GM23338 (cell line): ENCODE measurements around the gene CCDC63. TPM values are rescaled to one million over a fixed set of nuclear protein-coding genes. Genes with fewer than 3 reads are reported as not detected.

ENCODE experiments used
- ATAC-seq: fragments of 200-7000 bp; cut with Tn5 transposase; 3 replicates; pipeline ENCODE4 v1.9.1; 2020
- DNase-seq: peaks from one replicate; pipeline ENCODE4 v3.0.0-alpha.2; 2015; ENCODE audit warnings: low spot score
- H2AFZ ChIP-seq: fragments of 200-600 bp; sonication (generic); 2 replicates; pipeline ENCODE4 v1.8.0; 2016; ENCODE audit warnings: antibody characterized with exemption, mild to moderate bottlenecking, moderate library complexity
- H3F3A ChIP-seq: fragments of 200-600 bp; sonication (generic); replicated peaks from 2 replicates; pipeline ENCODE4 v1.8.0; 2017; ENCODE audit warnings: antibody characterized with exemption, mixed run types, low read depth
- H3K27ac ChIP-seq: fragments of 200-600 bp; sonication (generic); 2 replicates; pipeline ENCODE4 v1.6.1; 2016; ENCODE audit warnings: low read depth
- H3K27me3 ChIP-seq: fragments of 200-600 bp; sonication (generic); 2 replicates; pipeline ENCODE4 v1.8.0; 2016; ENCODE audit warnings: mild to moderate bottlenecking, mixed run types, moderate library complexity; ENCODE audit not compliant: insufficient read depth
- H3K36me3 ChIP-seq: fragments of 200-600 bp; sonication (generic); 2 replicates; pipeline ENCODE4 v1.8.0; 2016; ENCODE audit warnings: mild to moderate bottlenecking; ENCODE audit not compliant: insufficient read depth
- H3K4me1 ChIP-seq: fragments of 200-600 bp; sonication (generic); 2 replicates; pipeline ENCODE4 v1.8.0; 2016; ENCODE audit warnings: mild to moderate bottlenecking, moderate library complexity; ENCODE audit not compliant: insufficient read depth
- H3K4me2 ChIP-seq: fragments of 200-600 bp; sonication (generic); 2 replicates; pipeline ENCODE4 v1.7.1; 2017; ENCODE audit warnings: mixed run types
- H3K4me3 ChIP-seq: fragments of 200-600 bp; sonication (generic); 2 replicates; pipeline ENCODE4 v1.6.1; 2016; ENCODE audit warnings: mixed run types
- H3K79me2 ChIP-seq: fragments of 200-600 bp; sonication (generic); replicated peaks from 2 replicates; pipeline ENCODE4 v1.8.0; 2017; ENCODE audit warnings: mild to moderate bottlenecking; ENCODE audit not compliant: insufficient read depth
- H3K9me2 ChIP-seq: fragments of 200-600 bp; sonication (generic); 2 replicates; pipeline ENCODE4 v1.8.0; 2017; ENCODE audit not compliant: insufficient read depth
- H4K20me1 ChIP-seq: fragments of 200-600 bp; sonication (generic); replicated peaks from 2 replicates; pipeline ENCODE4 v1.8.0; 2017; ENCODE audit warnings: mild to moderate bottlenecking; ENCODE audit not compliant: insufficient read depth
- H3K27ac Mint-ChIP-seq: 2 replicates; pipeline ENCODE4 v1.8.0; 2020; ENCODE audit warnings: inconsistent platforms, mild to moderate bottlenecking, moderate library complexity, mixed read lengths
- H3K27me3 Mint-ChIP-seq: 3 replicates; pipeline ENCODE4 v1.8.0; 2022; ENCODE audit warnings: low read depth, mild to moderate bottlenecking, moderate library complexity, mixed read lengths, inconsistent platforms; ENCODE audit not compliant: insufficient read depth, poor library complexity
- H3K36me3 Mint-ChIP-seq: 3 replicates; pipeline ENCODE4 v1.8.0; 2021; ENCODE audit warnings: low read depth, mild to moderate bottlenecking, inconsistent platforms, moderate library complexity, mixed read lengths
- H3K4me1 Mint-ChIP-seq: 3 replicates; pipeline ENCODE4 v1.8.0; 2020; ENCODE audit warnings: mild to moderate bottlenecking, inconsistent platforms, mixed read lengths
- H3K4me3 Mint-ChIP-seq: 3 replicates; pipeline ENCODE4 v1.8.0; 2021; ENCODE audit warnings: moderate library complexity, mild to moderate bottlenecking, inconsistent platforms, mixed read lengths
- H3K9me3 Mint-ChIP-seq: 3 replicates; pipeline ENCODE4 v1.8.0; 2020; ENCODE audit warnings: moderate library complexity, mild to moderate bottlenecking, inconsistent platforms, mixed read lengths
- CREB1 ChIP-seq: fragments of 250-450 bp; sonication (Bioruptor Pico); IDR thresholded peaks from 2 replicates; pipeline ENCODE4 v1.5.0; 2020; ENCODE audit warnings: low read depth, mild to moderate bottlenecking, moderate library complexity
- EZH2 ChIP-seq: fragments of 200-600 bp; sonication (generic); IDR thresholded peaks from one replicate; pipeline ENCODE4 v1.8.0; 2017; ENCODE audit warnings: antibody characterized with exemption, mild to moderate bottlenecking, low read depth; ENCODE audit not compliant: unreplicated experiment
- EZH2phosphoT487 ChIP-seq: fragments of 200-600 bp; sonication (generic); IDR thresholded peaks from one replicate; pipeline ENCODE4 v1.8.1; 2018; ENCODE audit warnings: antibody characterized with exemption; ENCODE audit not compliant: unreplicated experiment
- JUNB ChIP-seq: IDR thresholded peaks from one replicate; pipeline ENCODE4 v1.6.1; 2016; ENCODE audit warnings: antibody characterized with exemption; ENCODE audit not compliant: unreplicated experiment
- NANOG ChIP-seq: IDR thresholded peaks from 2 replicates; pipeline ENCODE4 v1.6.1; 2016; ENCODE audit warnings: antibody characterized with exemption, borderline replicate concordance
- POLR2AphosphoS5 ChIP-seq: IDR thresholded peaks from 2 replicates; pipeline ENCODE4 v1.6.1; 2016; ENCODE audit warnings: antibody characterized with exemption, low read depth
- STAT1 ChIP-seq: IDR thresholded peaks from one replicate; pipeline ENCODE4 v1.6.1; 2016; ENCODE audit warnings: antibody characterized with exemption; ENCODE audit not compliant: unreplicated experiment
- ZNF114 ChIP-seq: fragments of 250-450 bp; sonication (Bioruptor Pico); IDR thresholded peaks from 2 replicates; pipeline ENCODE4 v1.5.0; 2020; ENCODE audit warnings: mild to moderate bottlenecking, moderate library complexity
- ZNF331 ChIP-seq: fragments of 250-450 bp; sonication (Bioruptor Pico); IDR thresholded peaks from 2 replicates; pipeline ENCODE4 v1.5.0; 2020; ENCODE audit warnings: low read depth, mild to moderate bottlenecking, moderate library complexity
- polyA plus RNA-seq: library from polyadenylated mRNA; unstranded; fragments of >200 nt; fragmentation: Nextera tagmentation; extraction: Ambion mirVana; gene quantifications from 2 replicates; pipeline ENCODE4 v1.2.1, GENCODE V29; 2016
- total RNA-seq: library from RNA; depleted of rRNA; stranded (reverse); fragments of >200 nt; shearing (Covaris generic); gene quantifications from 2 replicates; pipeline ENCODE4 v1.2.3, GENCODE V29; 2014
- TF ChIP-seq, protein P1 (sequence below): IDR thresholded peaks from 2 replicates; pipeline ENCODE4 v1.6.1; 2016; ENCODE audit warnings: antibody characterized with exemption
- TF ChIP-seq, protein P2 (sequence below): fragments of 250-450 bp; sonication (Bioruptor Pico); IDR thresholded peaks from 2 replicates; pipeline ENCODE4 v1.5.0; 2020; ENCODE audit warnings: mild to moderate bottlenecking, moderate library complexity
- TF ChIP-seq, protein P3 (sequence below): IDR thresholded peaks from one replicate; pipeline ENCODE4 v1.6.1; 2018; ENCODE audit warnings: antibody characterized with exemption; ENCODE audit not compliant: unreplicated experiment
- TF ChIP-seq, protein P4 (sequence below), 2 experiments: fragments of 200-600 bp in 1 of 2; sonication (generic) in 1 of 2; conservative IDR thresholded peaks; 2 replicates each; pipeline versions ENCODE4 v1.5.1 to v1.6.1; 2016 to 2017; ENCODE audit warnings: antibody characterized with exemption in 2 of 2, low read depth in 2 of 2, mild to moderate bottlenecking in 2 of 2, moderate library complexity in 1 of 2

The CCDC63 gene
- total and polyA plus RNA-seq, 2 experiments from 2014 or later = 1.8 TPM; not detected in 1

DNA sequence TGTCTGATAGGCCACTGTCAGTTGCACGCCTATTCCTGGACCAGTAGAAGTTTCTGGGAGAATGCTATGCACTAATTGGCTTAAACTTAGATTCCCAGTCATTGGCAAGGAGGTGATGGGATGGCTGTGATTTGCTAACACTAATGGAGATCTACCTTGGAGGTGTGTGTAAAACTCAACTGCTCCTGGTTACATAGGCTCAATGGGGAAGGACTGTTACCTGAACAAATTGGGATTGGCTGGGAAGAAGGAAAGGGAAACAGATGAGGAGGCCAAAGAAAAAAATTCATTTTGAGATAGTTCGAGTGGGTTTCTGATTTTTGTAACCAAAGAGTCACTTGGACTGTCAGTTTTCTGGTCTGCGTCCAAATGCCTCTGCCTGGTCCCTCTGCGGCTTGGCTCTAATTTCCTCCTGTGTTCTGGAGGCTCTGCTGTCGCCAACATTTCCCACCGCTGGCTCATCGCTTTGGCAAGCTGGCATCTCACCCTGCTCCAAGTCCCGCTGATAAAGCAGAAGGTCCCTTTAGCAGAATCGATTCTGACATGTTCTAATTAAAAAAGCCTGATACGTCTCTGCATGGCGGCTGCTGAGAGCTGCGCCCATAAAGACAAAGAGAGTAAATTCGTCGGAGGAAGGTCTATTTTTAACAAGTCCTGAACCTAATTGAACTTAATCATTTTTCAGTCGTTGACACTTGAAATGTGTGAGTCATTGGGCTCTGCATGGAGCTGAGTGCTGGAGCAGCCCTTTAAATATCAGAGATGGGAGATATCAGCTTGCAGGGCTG, 2.0 kb upstream of the CCDC63 start:
- H3K36me3 Mint-ChIP-seq = no peaks in the 10 kb centered on the region

More for the DNA sequence above, 2.0 kb upstream of the CCDC63 start:
- H3K27ac ChIP-seq = no peak overlapping the region
- Mint-ChIP-seq H3K4me3 (no peak overlapping the region), H3K27me3 (peaks cover 13% of the 10 kb centered on the region), H3K27ac (no peak overlapping the region), H3K4me1 (peaks cover 16% of the 10 kb centered on the region), H3K9me3 (no peaks in the 10 kb centered on the region)
- H2AFZ ChIP-seq = no peak overlapping the region; the same call in 1 of the 2 replicates
- no peaks in the 10 kb centered on the region for H3F3A ChIP-seq
- ATAC-seq (no peak), DNase-seq (no peak)
- H3K4me2 ChIP-seq = no peak overlapping the region
- no peaks in the 10 kb centered on the region for H3K27me3 ChIP-seq
- H4K20me1 ChIP-seq = no peaks in the 10 kb centered on the region
- H3K79me2 ChIP-seq = no peaks in the 10 kb centered on the region
- no peaks in the 10 kb centered on the region for H3K36me3 ChIP-seq
- H3K4me1 ChIP-seq = peaks cover 6% of the 10 kb centered on the region; the same call in 1 of the 2 replicates
- no peaks in the 10 kb centered on the region for H3K9me2 ChIP-seq
- H3K4me3 ChIP-seq = no peak overlapping the region
- TF ChIP-seq EZH2 = no peak
- TF ChIP-seq, protein P1, sequence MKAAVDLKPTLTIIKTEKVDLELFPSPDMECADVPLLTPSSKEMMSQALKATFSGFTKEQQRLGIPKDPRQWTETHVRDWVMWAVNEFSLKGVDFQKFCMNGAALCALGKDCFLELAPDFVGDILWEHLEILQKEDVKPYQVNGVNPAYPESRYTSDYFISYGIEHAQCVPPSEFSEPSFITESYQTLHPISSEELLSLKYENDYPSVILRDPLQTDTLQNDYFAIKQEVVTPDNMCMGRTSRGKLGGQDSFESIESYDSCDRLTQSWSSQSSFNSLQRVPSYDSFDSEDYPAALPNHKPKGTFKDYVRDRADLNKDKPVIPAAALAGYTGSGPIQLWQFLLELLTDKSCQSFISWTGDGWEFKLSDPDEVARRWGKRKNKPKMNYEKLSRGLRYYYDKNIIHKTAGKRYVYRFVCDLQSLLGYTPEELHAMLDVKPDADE = no peak
- no peak for TF ChIP-seq NANOG
- TF ChIP-seq CREB1 (CRISPR knock-in tag) = no peak
- no peak for TF ChIP-seq STAT1
- TF ChIP-seq ZNF331 (CRISPR knock-in tag) = no peak
- TF ChIP-seq ZNF114 (CRISPR knock-in tag) = no peak
- no peak for TF ChIP-seq JUNB
- TF ChIP-seq, protein P2, sequence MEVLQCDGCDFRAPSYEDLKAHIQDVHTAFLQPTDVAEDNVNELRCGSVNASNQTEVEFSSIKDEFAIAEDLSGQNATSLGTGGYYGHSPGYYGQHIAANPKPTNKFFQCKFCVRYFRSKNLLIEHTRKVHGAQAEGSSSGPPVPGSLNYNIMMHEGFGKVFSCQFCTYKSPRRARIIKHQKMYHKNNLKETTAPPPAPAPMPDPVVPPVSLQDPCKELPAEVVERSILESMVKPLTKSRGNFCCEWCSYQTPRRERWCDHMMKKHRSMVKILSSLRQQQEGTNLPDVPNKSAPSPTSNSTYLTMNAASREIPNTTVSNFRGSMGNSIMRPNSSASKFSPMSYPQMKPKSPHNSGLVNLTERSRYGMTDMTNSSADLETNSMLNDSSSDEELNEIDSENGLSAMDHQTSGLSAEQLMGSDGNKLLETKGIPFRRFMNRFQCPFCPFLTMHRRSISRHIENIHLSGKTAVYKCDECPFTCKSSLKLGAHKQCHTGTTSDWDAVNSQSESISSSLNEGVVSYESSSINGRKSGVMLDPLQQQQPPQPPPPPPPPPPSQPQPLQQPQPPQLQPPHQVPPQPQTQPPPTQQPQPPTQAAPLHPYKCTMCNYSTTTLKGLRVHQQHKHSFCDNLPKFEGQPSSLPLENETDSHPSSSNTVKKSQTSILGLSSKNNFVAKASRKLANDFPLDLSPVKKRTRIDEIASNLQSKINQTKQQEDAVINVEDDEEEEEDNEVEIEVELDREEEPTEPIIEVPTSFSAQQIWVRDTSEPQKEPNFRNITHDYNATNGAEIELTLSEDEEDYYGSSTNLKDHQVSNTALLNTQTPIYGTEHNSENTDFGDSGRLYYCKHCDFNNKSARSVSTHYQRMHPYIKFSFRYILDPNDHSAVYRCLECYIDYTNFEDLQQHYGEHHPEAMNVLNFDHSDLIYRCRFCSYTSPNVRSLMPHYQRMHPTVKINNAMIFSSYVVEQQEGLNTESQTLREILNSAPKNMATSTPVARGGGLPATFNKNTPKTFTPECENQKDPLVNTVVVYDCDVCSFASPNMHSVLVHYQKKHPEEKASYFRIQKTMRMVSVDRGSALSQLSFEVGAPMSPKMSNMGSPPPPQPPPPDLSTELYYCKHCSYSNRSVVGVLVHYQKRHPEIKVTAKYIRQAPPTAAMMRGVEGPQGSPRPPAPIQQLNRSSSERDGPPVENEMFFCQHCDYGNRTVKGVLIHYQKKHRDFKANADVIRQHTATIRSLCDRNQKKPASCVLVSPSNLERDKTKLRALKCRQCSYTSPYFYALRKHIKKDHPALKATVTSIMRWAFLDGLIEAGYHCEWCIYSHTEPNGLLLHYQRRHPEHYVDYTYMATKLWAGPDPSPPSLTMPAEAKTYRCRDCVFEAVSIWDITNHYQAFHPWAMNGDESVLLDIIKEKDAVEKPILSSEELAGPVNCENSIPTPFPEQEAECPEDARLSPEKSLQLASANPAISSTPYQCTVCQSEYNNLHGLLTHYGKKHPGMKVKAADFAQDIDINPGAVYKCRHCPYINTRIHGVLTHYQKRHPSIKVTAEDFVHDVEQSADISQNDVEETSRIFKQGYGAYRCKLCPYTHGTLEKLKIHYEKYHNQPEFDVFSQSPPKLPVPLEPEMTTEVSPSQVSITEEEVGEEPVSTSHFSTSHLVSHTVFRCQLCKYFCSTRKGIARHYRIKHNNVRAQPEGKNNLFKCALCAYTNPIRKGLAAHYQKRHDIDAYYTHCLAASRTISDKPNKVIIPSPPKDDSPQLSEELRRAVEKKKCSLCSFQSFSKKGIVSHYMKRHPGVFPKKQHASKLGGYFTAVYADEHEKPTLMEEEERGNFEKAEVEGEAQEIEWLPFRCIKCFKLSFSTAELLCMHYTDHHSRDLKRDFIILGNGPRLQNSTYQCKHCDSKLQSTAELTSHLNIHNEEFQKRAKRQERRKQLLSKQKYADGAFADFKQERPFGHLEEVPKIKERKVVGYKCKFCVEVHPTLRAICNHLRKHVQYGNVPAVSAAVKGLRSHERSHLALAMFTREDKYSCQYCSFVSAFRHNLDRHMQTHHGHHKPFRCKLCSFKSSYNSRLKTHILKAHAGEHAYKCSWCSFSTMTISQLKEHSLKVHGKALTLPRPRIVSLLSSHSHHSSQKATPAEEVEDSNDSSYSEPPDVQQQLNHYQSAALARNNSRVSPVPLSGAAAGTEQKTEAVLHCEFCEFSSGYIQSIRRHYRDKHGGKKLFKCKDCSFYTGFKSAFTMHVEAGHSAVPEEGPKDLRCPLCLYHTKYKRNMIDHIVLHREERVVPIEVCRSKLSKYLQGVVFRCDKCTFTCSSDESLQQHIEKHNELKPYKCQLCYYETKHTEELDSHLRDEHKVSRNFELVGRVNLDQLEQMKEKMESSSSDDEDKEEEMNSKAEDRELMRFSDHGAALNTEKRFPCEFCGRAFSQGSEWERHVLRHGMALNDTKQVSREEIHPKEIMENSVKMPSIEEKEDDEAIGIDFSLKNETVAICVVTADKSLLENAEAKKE = no peak
- no peak for TF ChIP-seq POLR2AphosphoS5
- TF ChIP-seq, protein P3, sequence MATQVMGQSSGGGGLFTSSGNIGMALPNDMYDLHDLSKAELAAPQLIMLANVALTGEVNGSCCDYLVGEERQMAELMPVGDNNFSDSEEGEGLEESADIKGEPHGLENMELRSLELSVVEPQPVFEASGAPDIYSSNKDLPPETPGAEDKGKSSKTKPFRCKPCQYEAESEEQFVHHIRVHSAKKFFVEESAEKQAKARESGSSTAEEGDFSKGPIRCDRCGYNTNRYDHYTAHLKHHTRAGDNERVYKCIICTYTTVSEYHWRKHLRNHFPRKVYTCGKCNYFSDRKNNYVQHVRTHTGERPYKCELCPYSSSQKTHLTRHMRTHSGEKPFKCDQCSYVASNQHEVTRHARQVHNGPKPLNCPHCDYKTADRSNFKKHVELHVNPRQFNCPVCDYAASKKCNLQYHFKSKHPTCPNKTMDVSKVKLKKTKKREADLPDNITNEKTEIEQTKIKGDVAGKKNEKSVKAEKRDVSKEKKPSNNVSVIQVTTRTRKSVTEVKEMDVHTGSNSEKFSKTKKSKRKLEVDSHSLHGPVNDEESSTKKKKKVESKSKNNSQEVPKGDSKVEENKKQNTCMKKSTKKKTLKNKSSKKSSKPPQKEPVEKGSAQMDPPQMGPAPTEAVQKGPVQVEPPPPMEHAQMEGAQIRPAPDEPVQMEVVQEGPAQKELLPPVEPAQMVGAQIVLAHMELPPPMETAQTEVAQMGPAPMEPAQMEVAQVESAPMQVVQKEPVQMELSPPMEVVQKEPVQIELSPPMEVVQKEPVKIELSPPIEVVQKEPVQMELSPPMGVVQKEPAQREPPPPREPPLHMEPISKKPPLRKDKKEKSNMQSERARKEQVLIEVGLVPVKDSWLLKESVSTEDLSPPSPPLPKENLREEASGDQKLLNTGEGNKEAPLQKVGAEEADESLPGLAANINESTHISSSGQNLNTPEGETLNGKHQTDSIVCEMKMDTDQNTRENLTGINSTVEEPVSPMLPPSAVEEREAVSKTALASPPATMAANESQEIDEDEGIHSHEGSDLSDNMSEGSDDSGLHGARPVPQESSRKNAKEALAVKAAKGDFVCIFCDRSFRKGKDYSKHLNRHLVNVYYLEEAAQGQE = no peak
- TF ChIP-seq, protein P4, sequence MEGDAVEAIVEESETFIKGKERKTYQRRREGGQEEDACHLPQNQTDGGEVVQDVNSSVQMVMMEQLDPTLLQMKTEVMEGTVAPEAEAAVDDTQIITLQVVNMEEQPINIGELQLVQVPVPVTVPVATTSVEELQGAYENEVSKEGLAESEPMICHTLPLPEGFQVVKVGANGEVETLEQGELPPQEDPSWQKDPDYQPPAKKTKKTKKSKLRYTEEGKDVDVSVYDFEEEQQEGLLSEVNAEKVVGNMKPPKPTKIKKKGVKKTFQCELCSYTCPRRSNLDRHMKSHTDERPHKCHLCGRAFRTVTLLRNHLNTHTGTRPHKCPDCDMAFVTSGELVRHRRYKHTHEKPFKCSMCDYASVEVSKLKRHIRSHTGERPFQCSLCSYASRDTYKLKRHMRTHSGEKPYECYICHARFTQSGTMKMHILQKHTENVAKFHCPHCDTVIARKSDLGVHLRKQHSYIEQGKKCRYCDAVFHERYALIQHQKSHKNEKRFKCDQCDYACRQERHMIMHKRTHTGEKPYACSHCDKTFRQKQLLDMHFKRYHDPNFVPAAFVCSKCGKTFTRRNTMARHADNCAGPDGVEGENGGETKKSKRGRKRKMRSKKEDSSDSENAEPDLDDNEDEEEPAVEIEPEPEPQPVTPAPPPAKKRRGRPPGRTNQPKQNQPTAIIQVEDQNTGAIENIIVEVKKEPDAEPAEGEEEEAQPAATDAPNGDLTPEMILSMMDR (conservative IDR thresholded peaks at IDR 0.05; ENCODE audit: low read depth in 2 of 2) = no peak
- no peak for TF ChIP-seq EZH2phosphoT487
